A549 (cell line): Measurements from ENCODE around the gene NFE2L2. TPM values are rescaled to one million over a fixed set of nuclear protein-coding genes. Genes with fewer than 3 reads are reported as not detected.

Experiments used
- ATAC-seq, 2 experiments: fragments of 200-7000 bp in 1 of 2; fragments of >200 bp in 1 of 2; cut with Nextera tagmentation in 1 of 2; cut with Tn5 transposase in 1 of 2; 3 replicates each; pipeline versions ENCODE4 v1.8.0 to v1.9.1; 2018 to 2020; ENCODE audit warnings: mild to moderate bottlenecking in 1 of 2, moderate library complexity in 1 of 2
- CTCF ChIA-PET: fragments of 300-600 bp; sonication (Branson Sonifier 250); formaldehyde crosslinking; extraction: SDS; loops from one replicate; lab custom pipeline; 2021; ENCODE audit warnings: antibody characterized with exemption, inconsistent platforms; lab: Yijun Ruan, JAX
- POLR2A ChIA-PET: fragments of 350-600 bp; formaldehyde crosslinking; extraction: SDS; loops from one replicate; lab custom pipeline; 2021; ENCODE audit warnings: antibody characterized with exemption, inconsistent platforms; lab: Yijun Ruan, JAX
- DNase-seq, 2 experiments: peaks; one replicate each; pipeline versions ENCODE4 v3.0.0 to v3.0.0-alpha.2; 2011 to 2016; ENCODE audit warnings: low read depth in 1 of 2, low spot score in 1 of 2
- FAIRE-seq: peaks from 2 replicates; lab custom pipeline; 2011; peaks lifted over from hg19 to GRCh38; lab: Jason Lieb, UNC
- H3K27ac ChIP-seq, 2 experiments: fragments of >200 bp; sonication (Bioruptor Twin); formaldehyde crosslinking; 3 replicates each; pipeline ENCODE4 v1.5.1; 2016 to 2017
- H3K4me1 ChIP-seq: fragments of >200 bp; sonication (Bioruptor Twin); formaldehyde crosslinking; 3 replicates; pipeline ENCODE4 v1.6.1; 2016
- H3K4me2 ChIP-seq: fragments of >200 bp; sonication (Bioruptor Twin); formaldehyde crosslinking; 3 replicates; pipeline ENCODE4 v1.6.1; 2016
- H3K4me3 ChIP-seq: fragments of >200 bp; sonication (Bioruptor Twin); formaldehyde crosslinking; 3 replicates; pipeline ENCODE4 v1.5.1; 2016
- H3K9me3 ChIP-seq: fragments of >200 bp; sonication (Bioruptor Twin); formaldehyde crosslinking; 3 replicates; pipeline ENCODE4 v1.6.1; 2016
- CBX8 ChIP-seq: fragments of 200-600 bp; sonication (generic); IDR thresholded peaks from 2 replicates; pipeline ENCODE4 v1.6.1; 2016
- CEBPB ChIP-seq, 2 experiments: fragments of >200 bp in 1 of 2; sonication (Bioruptor Twin) in 1 of 2; formaldehyde crosslinking in 1 of 2; IDR thresholded peaks; 2 replicates each; pipeline ENCODE4 v1.6.1; 2012 to 2016
- CHD2 ChIP-seq: fragments of 150-350 bp; IDR thresholded peaks from 2 replicates; pipeline ENCODE4 v1.6.1; 2014; ENCODE audit warnings: low read length; ENCODE audit not compliant: partially characterized antibody
- ESRRA ChIP-seq: fragments of 150-350 bp; IDR thresholded peaks from 2 replicates; pipeline ENCODE4 v1.6.1; 2014; ENCODE audit warnings: mild to moderate bottlenecking, low read length, borderline replicate concordance
- FOSB ChIP-seq: fragments of 250-450 bp; sonication (Bioruptor Pico); IDR thresholded peaks from 2 replicates; pipeline ENCODE4 v1.5.0; 2020; ENCODE audit warnings: mild to moderate bottlenecking, moderate library complexity
- FOSL2 ChIP-seq, 2 experiments: fragments of 450-650 bp in 1 of 2; fragments of >200 bp in 1 of 2; sonication (Bioruptor Twin) in 1 of 2; formaldehyde crosslinking; IDR thresholded peaks; 2 replicates each; pipeline versions ENCODE4 v1.5.0 to v1.6.1; 2016 to 2020; ENCODE audit warnings: mild to moderate bottlenecking in 1 of 2, moderate library complexity in 1 of 2
- FOXS1 ChIP-seq: fragments of 250-450 bp; sonication (Bioruptor Pico); IDR thresholded peaks from 2 replicates; pipeline ENCODE4 v1.5.0; 2020; ENCODE audit warnings: mild to moderate bottlenecking, moderate library complexity
- GATA3 ChIP-seq: IDR thresholded peaks from 2 replicates; pipeline ENCODE4 v1.6.1; 2012; ENCODE audit warnings: borderline replicate concordance
- HOXA7 ChIP-seq: fragments of 250-450 bp; sonication (Bioruptor Pico); IDR thresholded peaks from 2 replicates; pipeline ENCODE4 v1.5.0; 2020; ENCODE audit warnings: mild to moderate bottlenecking, moderate library complexity
- HOXB13 ChIP-seq: fragments of 250-450 bp; sonication (Bioruptor Pico); IDR thresholded peaks from 2 replicates; pipeline ENCODE4 v1.5.0; 2020; ENCODE audit warnings: low read depth, mild to moderate bottlenecking, moderate library complexity
- JUN ChIP-seq, 2 experiments: fragments of >200 bp; sonication (Bioruptor Twin); formaldehyde crosslinking; IDR thresholded peaks; 2 replicates in 1 of 2; 3 replicates in 1 of 2; pipeline ENCODE4 v1.6.1; 2016 to 2017
- JUNB ChIP-seq: fragments of >200 bp; sonication (Bioruptor Twin); formaldehyde crosslinking; IDR thresholded peaks from 2 replicates; pipeline ENCODE4 v1.6.1; 2016
- KDM5A ChIP-seq: fragments of 200-600 bp; sonication (generic); IDR thresholded peaks from 2 replicates; pipeline ENCODE4 v1.6.1; 2016; ENCODE audit warnings: antibody characterized with exemption, mild to moderate bottlenecking
- MAFK ChIP-seq: fragments of 450-650 bp; IDR thresholded peaks from 2 replicates; pipeline ENCODE4 v1.6.1; 2014; ENCODE audit not compliant: partially characterized antibody
- POLR2AphosphoS2 ChIP-seq: conservative IDR thresholded peaks from 2 replicates; pipeline ENCODE4 v1.6.1; 2012; ENCODE audit warnings: low read length, improper control_type of control experiment, inconsistent platforms
- RARB ChIP-seq: fragments of 250-450 bp; sonication (Bioruptor Pico); IDR thresholded peaks from 2 replicates; pipeline ENCODE4 v1.8.0; 2021; ENCODE audit warnings: mild to moderate bottlenecking, moderate library complexity
- RNF2 ChIP-seq: fragments of 200-600 bp; sonication (generic); IDR thresholded peaks from 2 replicates; pipeline ENCODE4 v1.6.1; 2016; ENCODE audit warnings: low read depth, mild to moderate bottlenecking, antibody characterized with exemption, moderate library complexity, borderline replicate concordance
- SMC3 ChIP-seq: fragments of >200 bp; sonication (Bioruptor Twin); formaldehyde crosslinking; IDR thresholded peaks from 3 replicates; pipeline ENCODE4 v1.6.1; 2018; ENCODE audit warnings: inconsistent platforms
- SREBF2 ChIP-seq: fragments of 450-650 bp; IDR thresholded peaks from 2 replicates; pipeline ENCODE4 v1.6.1; 2014; ENCODE audit warnings: mild to moderate bottlenecking, moderate library complexity
- ZFP36 ChIP-seq: fragments of 450-650 bp; IDR thresholded peaks from 2 replicates; pipeline ENCODE4 v1.6.1; 2014; ENCODE audit warnings: borderline replicate concordance; ENCODE audit not compliant: partially characterized antibody
- WGBS: methylation state at CpG from one replicate; pipeline ENCODE4 v1.1.6; 2017; ENCODE audit errors: missing lambda C conversion rate; 5-methylcytosine and 5-hydroxymethylcytosine counted together
- polyA plus RNA-seq, 4 experiments: library from polyadenylated mRNA; depleted of rRNA in 3 of 4; stranded (reverse); fragments of >200 nt; fragmentation: RNase III in 1 of 4; extraction: RNeasy Plus Mini Kit Qiagen cat#74134 plus additional on column Dnase treatment in 1 of 4; gene quantifications; 2 replicates in 3 of 4; 3 replicates in 1 of 4; pipeline ENCODE4 v1.2.3, GENCODE V29; 2011 to 2017
- TF ChIP-seq, protein P1 (sequence below): fragments of 250-450 bp; sonication (Bioruptor Pico); IDR thresholded peaks from 2 replicates; pipeline ENCODE4 v1.5.0; 2020; ENCODE audit warnings: low read depth, mild to moderate bottlenecking, moderate library complexity
- TF ChIP-seq, protein P2 (sequence below): fragments of 450-650 bp; IDR thresholded peaks from 2 replicates; pipeline ENCODE4 v1.6.1; 2014; ENCODE audit warnings: antibody characterized with exemption
- TF ChIP-seq, protein P3 (sequence below): IDR thresholded peaks from 2 replicates; pipeline ENCODE4 v1.6.1; 2012

NFE2L2 gene
- polyA plus RNA-seq, 2 of the 4 experiments (the other 2 are of a cell fraction): 65.8 to 146 TPM

- POLR2A ChIA-PET: interaction anchor here (1.4 kb wide), 1 partner anchor 7 kb away, joined by 5 read pairs; no protein-coding TSS in a partner anchor
- 91% methylated on average over 8 of the region's 8 CpGs for WGBS
- ATAC-seq (no peak), FAIRE-seq (no peak), DNase-seq (no peak)
- peaks cover 59% of the 10 kb centered on the region; the same call in 2 of the 3 replicates for H3K4me1 ChIP-seq
- H3K4me2 ChIP-seq: no peak overlapping the region
- H3K4me3 ChIP-seq: no peak overlapping the region
- CTCF ChIA-PET: interaction anchor here (0.8 to 2.8 kb wide), 4 partner anchors 14 to 183 kb away, joined by 3 to 9 read pairs (median 6); no protein-coding TSS in a partner anchor
- H3K27ac ChIP-seq: no peak overlapping the region
- TF ChIP-seq CBX8: no peak
- TF ChIP-seq FOSB: no peak
- TF ChIP-seq ESRRA: no peak
- no peak for TF ChIP-seq RNF2
- TF ChIP-seq ZFP36: no peak
- TF ChIP-seq, protein P1, sequence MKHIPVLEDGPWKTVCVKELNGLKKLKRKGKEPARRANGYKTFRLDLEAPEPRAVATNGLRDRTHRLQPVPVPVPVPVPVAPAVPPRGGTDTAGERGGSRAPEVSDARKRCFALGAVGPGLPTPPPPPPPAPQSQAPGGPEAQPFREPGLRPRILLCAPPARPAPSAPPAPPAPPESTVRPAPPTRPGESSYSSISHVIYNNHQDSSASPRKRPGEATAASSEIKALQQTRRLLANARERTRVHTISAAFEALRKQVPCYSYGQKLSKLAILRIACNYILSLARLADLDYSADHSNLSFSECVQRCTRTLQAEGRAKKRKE (CRISPR knock-in tag): no peak
- TF ChIP-seq, protein P2, sequence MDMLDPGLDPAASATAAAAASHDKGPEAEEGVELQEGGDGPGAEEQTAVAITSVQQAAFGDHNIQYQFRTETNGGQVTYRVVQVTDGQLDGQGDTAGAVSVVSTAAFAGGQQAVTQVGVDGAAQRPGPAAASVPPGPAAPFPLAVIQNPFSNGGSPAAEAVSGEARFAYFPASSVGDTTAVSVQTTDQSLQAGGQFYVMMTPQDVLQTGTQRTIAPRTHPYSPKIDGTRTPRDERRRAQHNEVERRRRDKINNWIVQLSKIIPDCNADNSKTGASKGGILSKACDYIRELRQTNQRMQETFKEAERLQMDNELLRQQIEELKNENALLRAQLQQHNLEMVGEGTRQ: no peak
- H3K9me3 ChIP-seq: no peaks in the 10 kb centered on the region
These were observed 32.3 kb downstream of the NFE2L2 start for GRCh38 chr2:177232098-177232704.

DNA sequence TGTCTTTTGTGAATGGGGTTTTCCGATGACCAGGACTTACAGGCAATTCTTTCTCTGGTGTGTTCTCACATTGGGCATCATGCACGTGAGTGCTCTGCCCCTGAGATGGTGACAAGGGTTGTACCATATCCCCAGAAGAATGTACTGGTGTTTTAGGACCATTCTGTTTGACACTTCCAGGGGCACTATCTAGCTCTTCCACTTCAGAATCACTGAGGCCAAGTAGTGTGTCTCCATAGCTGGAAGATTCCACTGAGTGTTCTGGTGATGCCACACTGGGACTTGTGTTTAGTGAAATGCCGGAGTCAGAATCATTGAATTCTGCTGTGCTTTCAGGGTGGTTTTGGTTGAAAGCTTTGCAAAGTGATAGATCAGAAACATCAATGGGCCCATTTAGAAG lies 33.3 kb downstream of the NFE2L2 start:
- H3K4me3 ChIP-seq: no peak overlapping the region
- WGBS: 79% methylated on average over 3 of the region's 3 CpGs
- no peak for FAIRE-seq
- POLR2A ChIA-PET: interaction anchor here (0.9 to 1.4 kb wide), 2 partner anchors 8 to 32 kb away, joined by 3 to 5 read pairs; no protein-coding TSS in a partner anchor
- no peak overlapping the region for H3K4me2 ChIP-seq
- no peaks in the 10 kb centered on the region for H3K9me3 ChIP-seq
- H3K27ac ChIP-seq: no peak overlapping the region
- DNase-seq: no peak
- TF ChIP-seq POLR2AphosphoS2 (0 out of 2 replicates have a peak, but pooled peaks have one; percentile 66), HOXA7 (no peak)
- ATAC-seq: no peak
- H3K4me1 ChIP-seq: peaks cover 62% of the 10 kb centered on the region; the same call in 2 of the 3 replicates
- CTCF ChIA-PET: interaction anchor here (1.4 to 3.2 kb wide), 4 partner anchors 9 to 66 kb away, joined by 4 to 15 read pairs (median 8); no protein-coding TSS in a partner anchor

GRCh38 chr2:177229442-177230242 lies 34.9 kb downstream of the NFE2L2 start:
- 88% methylated on average over 8 of the region's 8 CpGs for WGBS
- ChIA-PET POLR2A (interaction anchor here (1.7 kb wide), 1 partner anchor 65 kb away, joined by 3 read pairs; no protein-coding TSS in a partner anchor), CTCF (interaction anchor here (0.6 to 3.2 kb wide), 6 partner anchors 11 to 64 kb away, joined by 3 to 15 read pairs (median 3); no protein-coding TSS in a partner anchor)
- ATAC-seq (peak; percentile 14 to 62), DNase-seq (no peak), FAIRE-seq (no peak)
- H3K9me3 ChIP-seq: no peaks in the 10 kb centered on the region
- H3K4me3 ChIP-seq: no peak overlapping the region
- peaks cover 63% of the 10 kb centered on the region; the same call in 2 of the 3 replicates for H3K4me1 ChIP-seq
- TF ChIP-seq SREBF2 (no peak), FOXS1 (CRISPR knock-in tag) (no peak), JUNB (no peak), MAFK (no peak), CBX8 (no peak), SMC3 (no peak), GATA3 (no peak), FOSL2 (IDR thresholded peaks at IDR 0.05) (no peak), FOSL2 (CRISPR knock-in tag; IDR thresholded peaks at IDR 0.05) (no peak), RARB (CRISPR knock-in tag) (0 out of 2 replicates have a peak, but pooled peaks have one; percentile 9), JUN (IDR thresholded peaks at IDR 0.05) (peak in 1 of 2 experiments; percentile 33; a peak in 1 of 5 replicates), FOSB (no peak; the same call in 1 of the 2 replicates), HOXB13 (CRISPR knock-in tag) (no peak), KDM5A (no peak), ESRRA (no peak), CEBPB (IDR thresholded peaks at IDR 0.05) (no peak), CHD2 (no peak), POLR2AphosphoS2 (peak; percentile 90)
- TF ChIP-seq, protein P3, sequence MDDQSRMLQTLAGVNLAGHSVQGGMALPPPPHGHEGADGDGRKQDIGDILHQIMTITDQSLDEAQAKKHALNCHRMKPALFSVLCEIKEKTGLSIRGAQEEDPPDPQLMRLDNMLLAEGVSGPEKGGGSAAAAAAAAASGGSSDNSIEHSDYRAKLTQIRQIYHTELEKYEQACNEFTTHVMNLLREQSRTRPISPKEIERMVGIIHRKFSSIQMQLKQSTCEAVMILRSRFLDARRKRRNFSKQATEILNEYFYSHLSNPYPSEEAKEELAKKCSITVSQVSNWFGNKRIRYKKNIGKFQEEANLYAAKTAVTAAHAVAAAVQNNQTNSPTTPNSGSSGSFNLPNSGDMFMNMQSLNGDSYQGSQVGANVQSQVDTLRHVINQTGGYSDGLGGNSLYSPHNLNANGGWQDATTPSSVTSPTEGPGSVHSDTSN: no peak
- no peak overlapping the region for H3K4me2 ChIP-seq
- H3K27ac ChIP-seq: peak overlapping the region in 1 of 2 experiments; percentile 22; a peak in 1 of 6 replicates
